Nephron progenitor cell (in vitro differentiated cells): ENCODE measurements around the gene ADD1.

ENCODE experiments used
- DNase-seq: peaks from one replicate; pipeline ENCODE4 v3.0.0; 2021
- H3K27ac Mint-ChIP-seq: 2 replicates; pipeline ENCODE4 v1.8.0; 2021; ENCODE audit warnings: mild to moderate bottlenecking, moderate library complexity, mixed read lengths
- H3K27me3 Mint-ChIP-seq: 2 replicates; pipeline ENCODE4 v1.8.0; 2021; ENCODE audit warnings: mild to moderate bottlenecking, low read depth, mixed read lengths; ENCODE audit not compliant: poor library complexity
- H3K36me3 Mint-ChIP-seq: 2 replicates; pipeline ENCODE4 v1.8.0; 2021; ENCODE audit warnings: low read depth, mixed read lengths
- H3K4me1 Mint-ChIP-seq: 2 replicates; pipeline ENCODE4 v1.8.0; 2021; ENCODE audit warnings: mixed read lengths
- H3K4me3 Mint-ChIP-seq: 2 replicates; pipeline ENCODE4 v1.8.0; 2021; ENCODE audit warnings: mild to moderate bottlenecking, moderate library complexity, mixed read lengths
- H3K9me3 Mint-ChIP-seq: 2 replicates; pipeline ENCODE4 v1.8.0; 2021; ENCODE audit warnings: mild to moderate bottlenecking, moderate library complexity, mixed read lengths
- TF ChIP-seq, protein P1 (sequence below): fragments of 200-600 bp; sonication (generic); IDR thresholded peaks from 2 replicates; pipeline ENCODE4 v1.5.0; 2021; ENCODE audit warnings: antibody characterized with exemption

The ADD1 gene

DNA sequence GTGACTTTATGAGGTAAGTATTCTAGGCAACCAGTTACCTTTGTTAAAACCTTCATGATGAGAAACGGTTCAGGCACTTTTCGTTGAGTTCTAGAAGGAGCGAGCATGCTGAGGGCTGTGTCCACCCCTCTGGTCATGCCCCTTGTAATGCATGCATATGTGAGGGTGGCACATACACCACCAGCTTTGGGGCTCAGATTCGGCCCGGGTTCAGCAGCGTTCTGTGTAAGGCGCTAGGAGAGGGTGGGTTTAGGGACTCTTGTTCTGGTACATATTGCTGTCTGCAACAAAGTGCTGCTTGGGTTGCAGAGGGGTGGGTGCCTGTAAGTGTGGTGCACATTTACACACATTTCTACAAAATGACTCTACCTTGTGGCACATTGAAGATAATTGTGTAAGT is 65.0 kb downstream of the ADD1 start:
- TF ChIP-seq, protein P1, sequence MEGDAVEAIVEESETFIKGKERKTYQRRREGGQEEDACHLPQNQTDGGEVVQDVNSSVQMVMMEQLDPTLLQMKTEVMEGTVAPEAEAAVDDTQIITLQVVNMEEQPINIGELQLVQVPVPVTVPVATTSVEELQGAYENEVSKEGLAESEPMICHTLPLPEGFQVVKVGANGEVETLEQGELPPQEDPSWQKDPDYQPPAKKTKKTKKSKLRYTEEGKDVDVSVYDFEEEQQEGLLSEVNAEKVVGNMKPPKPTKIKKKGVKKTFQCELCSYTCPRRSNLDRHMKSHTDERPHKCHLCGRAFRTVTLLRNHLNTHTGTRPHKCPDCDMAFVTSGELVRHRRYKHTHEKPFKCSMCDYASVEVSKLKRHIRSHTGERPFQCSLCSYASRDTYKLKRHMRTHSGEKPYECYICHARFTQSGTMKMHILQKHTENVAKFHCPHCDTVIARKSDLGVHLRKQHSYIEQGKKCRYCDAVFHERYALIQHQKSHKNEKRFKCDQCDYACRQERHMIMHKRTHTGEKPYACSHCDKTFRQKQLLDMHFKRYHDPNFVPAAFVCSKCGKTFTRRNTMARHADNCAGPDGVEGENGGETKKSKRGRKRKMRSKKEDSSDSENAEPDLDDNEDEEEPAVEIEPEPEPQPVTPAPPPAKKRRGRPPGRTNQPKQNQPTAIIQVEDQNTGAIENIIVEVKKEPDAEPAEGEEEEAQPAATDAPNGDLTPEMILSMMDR = no peak
- Mint-ChIP-seq H3K27me3 (no peaks in the 10 kb centered on the region), H3K4me1 (no peaks in the 10 kb centered on the region), H3K36me3 (peaks cover 60% of the 10 kb centered on the region), H3K9me3 (no peaks in the 10 kb centered on the region), H3K27ac (no peak overlapping the region), H3K4me3 (no peak overlapping the region)
- DNase-seq = no peak

DNA sequence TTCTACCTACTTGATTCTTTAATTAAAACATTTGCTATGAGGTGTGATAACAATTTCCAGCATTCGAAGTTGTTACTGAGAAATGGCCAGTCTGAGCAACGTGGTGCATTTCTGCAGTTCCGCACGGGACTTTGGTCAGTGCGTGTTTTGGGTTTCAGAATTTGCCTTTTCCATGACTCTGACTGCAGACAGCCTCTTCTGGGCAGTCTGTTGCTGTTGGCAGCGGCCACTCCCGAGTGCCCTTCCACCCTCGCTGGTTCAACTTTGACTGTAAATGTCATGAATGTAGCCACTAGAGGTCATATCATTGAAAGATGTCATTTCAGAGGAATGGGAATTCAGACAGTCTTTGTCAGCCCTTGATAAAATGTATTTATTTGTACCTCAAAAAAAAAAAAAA is 65.9 kb downstream of the ADD1 start:
- peaks cover 63% of the 10 kb centered on the region for H3K36me3 Mint-ChIP-seq
- TF ChIP-seq, protein P1 = no peak
- H3K9me3 Mint-ChIP-seq = no peaks in the 10 kb centered on the region
- no peak overlapping the region for H3K4me3 Mint-ChIP-seq
- no peak for DNase-seq
- H3K27ac Mint-ChIP-seq = no peak overlapping the region
- no peaks in the 10 kb centered on the region for H3K27me3 Mint-ChIP-seq
- no peaks in the 10 kb centered on the region for H3K4me1 Mint-ChIP-seq

DNA sequence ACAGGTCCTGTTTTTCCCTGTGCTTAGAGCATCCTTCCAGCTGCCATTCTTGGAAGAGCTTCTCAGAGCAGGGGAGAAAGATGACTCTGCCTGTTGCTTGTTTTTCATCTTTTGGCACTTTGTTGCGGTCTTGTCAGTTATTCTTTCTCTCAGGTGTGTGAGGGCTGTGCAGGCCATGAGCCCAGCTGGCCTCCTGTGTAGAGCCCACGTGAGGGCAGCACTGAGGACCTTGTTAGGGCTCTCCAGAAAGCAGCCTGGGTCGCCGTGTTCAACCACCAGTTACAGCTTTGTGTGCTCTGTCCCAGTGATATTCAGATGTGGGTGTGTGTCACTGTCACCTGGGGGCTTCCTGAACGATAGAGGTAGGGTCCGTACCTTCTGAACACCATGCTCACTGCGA is 66.8 kb downstream of the ADD1 start:
- Mint-ChIP-seq H3K4me1 (no peaks in the 10 kb centered on the region), H3K4me3 (no peak overlapping the region), H3K36me3 (peaks cover 67% of the 10 kb centered on the region), H3K27ac (no peak overlapping the region), H3K27me3 (no peaks in the 10 kb centered on the region), H3K9me3 (no peaks in the 10 kb centered on the region)
- TF ChIP-seq, protein P1 = no peak
- DNase-seq = no peak

DNA sequence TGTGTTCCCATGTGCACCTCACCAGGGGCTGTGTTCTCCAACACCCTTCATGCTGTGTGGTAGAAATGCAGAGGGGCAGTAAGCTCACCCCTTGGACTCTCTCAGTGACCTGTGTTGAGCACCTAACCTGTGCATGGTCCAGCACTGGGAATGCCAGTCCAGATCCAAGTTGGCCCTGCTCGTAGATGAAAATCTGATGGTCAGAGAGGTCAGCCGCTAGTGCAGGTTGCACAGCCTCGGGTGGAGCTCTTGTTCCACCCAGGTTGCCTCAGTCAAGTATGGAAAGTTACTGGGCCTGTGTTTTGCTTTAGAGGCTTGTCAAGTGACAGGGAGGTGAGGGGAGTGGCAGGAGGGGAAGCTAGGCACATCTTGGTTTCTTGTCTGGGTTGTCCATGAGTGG is 68.2 kb downstream of the ADD1 start:
- no peak overlapping the region for H3K4me3 Mint-ChIP-seq
- H3K27me3 Mint-ChIP-seq = no peaks in the 10 kb centered on the region
- DNase-seq = no peak
- H3K4me1 Mint-ChIP-seq = no peaks in the 10 kb centered on the region
- peaks cover 72% of the 10 kb centered on the region for H3K36me3 Mint-ChIP-seq
- TF ChIP-seq, protein P1 = no peak
- H3K27ac Mint-ChIP-seq = no peak overlapping the region
- H3K9me3 Mint-ChIP-seq = peaks cover 5% of the 10 kb centered on the region

DNA sequence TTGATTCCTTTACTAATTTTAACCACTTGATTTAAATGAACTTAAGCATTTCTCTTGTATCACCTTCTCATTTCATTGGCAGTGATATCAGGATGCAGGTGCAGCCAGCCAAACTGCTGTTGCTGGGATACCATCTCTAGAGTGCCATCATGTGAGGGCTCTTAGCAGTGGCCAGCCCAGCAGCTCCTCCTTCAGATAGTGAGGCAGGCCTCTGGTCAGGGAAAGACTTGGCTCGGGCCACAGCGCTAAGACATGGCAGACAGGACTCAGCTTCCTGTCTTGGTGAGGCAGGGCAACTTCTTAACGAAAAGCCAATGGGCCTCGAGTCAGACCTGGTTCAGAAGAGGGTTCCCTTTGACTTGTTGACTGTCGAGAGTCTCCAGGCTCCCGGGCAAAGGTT is 69.5 kb downstream of the ADD1 start:
- TF ChIP-seq, protein P1 = no peak
- no peak for DNase-seq
- H3K27ac Mint-ChIP-seq = no peak overlapping the region
- H3K4me3 Mint-ChIP-seq = no peak overlapping the region
- no peaks in the 10 kb centered on the region for H3K4me1 Mint-ChIP-seq
- H3K27me3 Mint-ChIP-seq = peaks cover 3% of the 10 kb centered on the region
- H3K9me3 Mint-ChIP-seq = peaks cover 18% of the 10 kb centered on the region
- peaks cover 74% of the 10 kb centered on the region for H3K36me3 Mint-ChIP-seq

DNA sequence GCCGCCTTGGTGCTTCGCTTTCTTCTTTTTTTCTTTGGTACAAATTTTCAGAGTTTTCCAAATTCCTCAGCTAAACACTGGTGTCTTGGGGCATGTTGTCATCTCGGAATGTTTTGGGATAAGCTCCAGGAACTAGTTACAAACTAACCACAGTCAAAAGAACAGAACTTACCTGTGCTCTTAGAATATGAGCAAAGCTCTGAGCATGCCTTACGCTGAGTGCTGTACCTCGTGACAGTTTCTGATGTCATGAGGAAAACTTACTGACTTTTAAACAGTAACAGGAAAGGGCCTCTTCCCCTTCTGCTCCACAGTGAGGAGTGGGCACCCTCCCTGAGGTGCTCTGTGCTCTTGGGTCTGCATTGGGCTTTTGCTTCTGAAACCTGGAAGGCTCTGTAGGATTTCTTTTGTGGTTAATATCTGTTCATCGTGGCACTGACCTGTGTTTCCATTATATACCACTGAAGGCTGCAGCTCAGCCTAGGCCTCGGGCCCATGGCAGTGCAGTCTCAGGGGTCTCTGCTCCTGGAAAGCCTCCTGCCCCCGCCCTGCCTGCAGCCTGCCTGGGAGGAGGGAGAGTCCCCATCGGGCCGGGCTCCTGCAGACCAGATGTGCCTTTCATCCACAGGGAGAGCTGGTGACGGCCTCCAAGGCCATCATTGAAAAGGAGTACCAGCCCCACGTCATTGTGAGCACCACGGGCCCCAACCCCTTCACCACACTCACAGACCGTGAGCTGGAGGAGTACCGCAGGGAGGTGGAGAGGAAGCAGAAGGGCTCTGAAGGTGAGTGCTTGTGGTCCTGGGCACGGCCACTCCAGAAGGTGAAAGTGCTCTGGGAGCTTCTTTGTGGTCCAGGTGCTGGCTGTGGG is 70.8 kb downstream of the ADD1 start:
- Mint-ChIP-seq H3K27ac (peak overlapping the region; percentile 71), H3K27me3 (peaks cover 3% of the 10 kb centered on the region), H3K9me3 (peaks cover 31% of the 10 kb centered on the region), H3K36me3 (peaks cover 82% of the 10 kb centered on the region), H3K4me1 (no peaks in the 10 kb centered on the region), H3K4me3 (no peak overlapping the region)
- TF ChIP-seq, protein P1 = no peak
- no peak for DNase-seq
